ENCODE measurements around the gene APOO.
"Not testable (repeated sequence)": the region's sequence is repeated elsewhere in the genome, so short reads cannot be mapped to it uniquely, and the experiment has no call there.

Gene APOO

GRCh38 chrX:23901805-23902204 is 5.9 kb downstream of the APOO start:
- DNase-seq = peak; percentile 22

DNA sequence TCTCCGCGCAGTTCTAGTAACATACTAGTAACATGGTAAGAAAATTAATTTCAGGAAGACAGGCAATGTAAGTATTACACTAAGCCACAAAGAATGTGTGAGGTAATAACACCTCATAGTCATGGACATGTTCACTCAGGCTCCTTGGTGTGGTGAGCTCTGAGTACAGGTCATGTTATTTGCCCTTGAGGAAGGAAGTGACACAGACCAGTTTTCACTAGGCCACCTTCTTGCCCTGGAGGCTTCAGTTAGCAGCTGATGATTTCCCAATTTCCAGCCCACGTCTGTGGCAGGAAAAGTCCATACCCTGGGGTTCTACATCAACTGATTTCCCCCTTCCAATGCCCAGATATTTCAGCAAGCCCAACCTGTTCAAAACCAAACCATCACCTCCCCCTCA is 6.7 kb downstream of the APOO start:
- no peak for DNase-seq

GRCh38 chrX:23900220-23900797 is 7.4 kb downstream of the APOO start:
- DNase-seq = no peak

- DNase-seq = no peak
Measured at GRCh38 chrX:23898412-23898959, 9.3 kb downstream of the APOO start.

GRCh38 chrX:23896981-23897380 is 10.8 kb downstream of the APOO start:
- DNase-seq = no peak

- not testable (repeated sequence) for DNase-seq
Measured at GRCh38 chrX:23896539-23896938, 11.2 kb downstream of the APOO start.

DNA sequence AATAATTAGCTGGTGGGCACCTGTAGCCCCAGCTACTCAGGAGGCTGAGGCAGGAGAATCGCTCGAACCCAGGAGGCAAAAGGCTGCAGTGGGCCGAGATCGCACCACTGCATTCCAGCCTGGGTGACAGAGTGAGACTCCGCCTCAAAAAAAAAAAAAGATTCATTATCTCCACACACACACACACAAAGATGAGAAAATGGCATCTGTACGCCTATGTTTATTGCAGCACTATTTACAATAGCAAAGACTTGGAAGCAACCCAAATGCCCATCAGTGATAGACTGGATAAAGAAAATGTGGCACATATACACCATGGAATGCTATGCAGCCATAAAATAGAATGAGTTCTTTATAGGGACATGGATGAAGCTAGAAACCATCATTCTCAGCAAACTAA is 12.7 kb downstream of the APOO start:
- not testable (repeated sequence) for DNase-seq

DNA sequence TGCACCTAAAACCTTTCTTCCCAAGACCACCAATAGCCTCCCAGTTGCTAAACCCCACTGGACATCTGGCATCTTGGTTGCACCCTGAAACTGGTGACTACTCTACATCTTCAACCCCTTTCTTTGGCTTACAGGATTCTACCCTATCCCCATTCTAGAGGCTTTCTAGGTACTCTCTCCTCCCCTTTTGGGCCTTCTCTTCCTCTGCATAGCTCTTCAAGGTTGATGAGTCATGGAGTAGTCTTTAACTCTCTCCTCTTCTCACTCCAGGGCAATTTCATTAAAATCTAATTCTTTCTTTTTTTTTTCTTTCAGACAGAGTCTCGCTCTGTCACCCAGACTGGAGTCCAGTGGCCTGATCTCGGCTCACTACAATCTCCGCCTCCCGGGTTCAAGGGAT is 16.8 kb downstream of the APOO start:
- no peak for DNase-seq

DNA sequence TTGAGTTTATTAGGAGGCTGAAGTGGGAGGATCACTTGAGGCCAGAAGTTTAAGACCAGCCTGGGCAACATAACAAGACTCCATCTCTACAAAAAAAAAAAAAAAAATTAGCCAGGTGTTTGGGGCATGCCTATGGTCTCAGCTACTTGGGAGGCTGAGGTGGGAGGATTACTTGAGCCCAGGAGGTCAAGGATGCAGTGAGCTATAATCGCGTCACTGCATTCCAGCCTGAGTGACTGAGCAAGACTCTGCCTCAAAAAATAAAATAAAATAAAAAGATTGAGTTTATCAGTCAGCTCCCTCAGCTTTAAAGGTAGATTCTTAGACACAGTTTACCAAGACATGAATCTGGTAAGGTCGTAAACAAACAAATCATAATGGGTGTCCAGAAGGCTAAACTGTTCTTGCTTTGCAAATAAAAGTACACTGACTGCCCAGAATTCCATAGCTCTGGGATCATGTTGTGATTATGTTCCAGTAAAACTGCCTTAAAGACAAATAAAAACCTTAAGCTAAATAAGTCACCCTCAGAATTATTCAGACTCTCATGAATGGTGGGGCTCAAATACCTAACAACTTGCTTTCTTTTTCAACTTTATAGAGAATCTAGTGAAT is 18.7 kb downstream of the APOO start:
- DNase-seq = no peak

DNA sequence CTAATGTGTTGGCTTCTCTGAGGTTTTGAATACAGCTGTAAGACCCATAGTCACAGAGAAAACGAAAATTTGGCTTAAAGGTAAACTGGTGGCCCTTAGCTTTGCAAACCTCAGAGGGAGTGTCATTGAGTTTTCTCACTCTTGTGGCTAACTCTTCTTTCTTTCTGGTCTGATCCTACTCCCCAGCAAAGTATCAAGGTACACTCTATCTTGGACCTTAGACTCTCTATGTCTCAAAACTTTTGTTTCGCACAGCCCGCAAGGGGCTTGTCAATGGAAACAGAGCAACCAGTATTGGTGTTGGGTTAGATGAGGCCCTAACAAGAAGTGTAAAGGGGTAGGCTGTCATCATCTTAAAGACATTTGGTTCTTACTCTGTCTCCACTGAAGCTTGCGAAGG is 19.8 kb downstream of the APOO start:
- no peak for DNase-seq

- DNase-seq = no peak
Measured at GRCh38 chrX:23887451-23887850, 20.3 kb downstream of the APOO start.

GRCh38 chrX:23885803-23886202 is 21.9 kb downstream of the APOO start:
- DNase-seq = no peak

DNA sequence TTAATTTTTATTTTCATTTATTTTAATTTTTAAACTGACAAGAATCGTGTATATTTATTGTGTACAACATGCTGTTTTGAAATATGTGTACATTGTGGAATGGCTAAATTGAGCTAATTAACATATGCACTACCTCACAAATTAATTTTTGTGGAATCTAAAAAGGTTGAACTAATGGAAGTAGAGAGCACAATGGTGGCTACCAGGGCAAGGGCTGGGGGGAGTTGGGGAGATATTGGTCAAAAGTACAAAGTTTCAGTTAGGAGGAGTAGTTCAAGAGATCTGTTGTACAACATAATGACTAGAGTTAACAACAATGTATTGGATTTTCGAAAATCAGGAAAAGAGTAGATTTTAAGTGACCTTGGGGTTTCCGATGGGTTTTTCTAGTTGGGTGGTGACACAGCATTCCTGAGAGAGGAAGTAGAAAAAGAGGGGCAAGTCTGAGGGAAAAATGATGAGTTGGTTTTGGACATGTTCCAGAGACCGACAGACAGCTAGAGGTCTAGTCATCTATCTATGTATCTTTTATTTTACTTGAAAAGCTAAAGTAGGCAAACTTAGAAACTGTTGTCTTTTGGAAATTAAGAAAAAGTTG is 23.2 kb downstream of the APOO start:
- no peak for DNase-seq

DNA sequence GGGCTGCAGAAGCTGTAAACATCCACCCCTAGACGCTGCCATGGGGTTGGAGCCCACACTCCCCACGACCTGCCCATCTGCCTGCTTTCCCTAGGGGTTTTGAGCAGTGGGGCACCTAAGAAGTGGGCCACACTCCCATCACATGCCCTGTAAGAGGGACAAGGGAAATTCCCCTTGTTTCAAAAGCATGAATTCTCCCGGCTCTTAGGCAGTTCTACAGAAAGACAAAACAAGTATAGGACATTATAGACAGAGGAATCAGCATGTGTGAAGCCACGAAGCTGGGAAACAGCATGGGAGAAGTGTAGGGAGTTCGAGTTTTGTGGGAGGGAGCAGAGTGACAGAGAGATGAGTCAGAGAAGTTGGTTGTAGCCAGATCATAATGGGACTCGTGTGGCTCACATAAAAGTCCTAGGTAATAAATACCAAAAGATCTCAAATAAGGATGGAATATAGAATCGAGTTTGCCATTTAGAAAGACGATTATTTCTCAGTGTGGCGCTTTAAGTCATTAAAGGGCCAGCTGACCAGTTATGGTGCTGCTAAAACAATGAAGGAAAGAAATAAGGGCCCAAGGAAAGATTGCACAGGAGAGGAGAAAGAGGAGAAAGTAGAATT is 23.9 kb downstream of the APOO start:
- DNase-seq = no peak

- DNase-seq = no peak
Measured at GRCh38 chrX:23879380-23880090, 28.2 kb downstream of the APOO start.

- DNase-seq = no peak
Measured at GRCh38 chrX:23871905-23872546, 35.7 kb downstream of the APOO start.

GRCh38 chrX:23870041-23870440 is 37.7 kb downstream of the APOO start:
- DNase-seq = no peak

DNA sequence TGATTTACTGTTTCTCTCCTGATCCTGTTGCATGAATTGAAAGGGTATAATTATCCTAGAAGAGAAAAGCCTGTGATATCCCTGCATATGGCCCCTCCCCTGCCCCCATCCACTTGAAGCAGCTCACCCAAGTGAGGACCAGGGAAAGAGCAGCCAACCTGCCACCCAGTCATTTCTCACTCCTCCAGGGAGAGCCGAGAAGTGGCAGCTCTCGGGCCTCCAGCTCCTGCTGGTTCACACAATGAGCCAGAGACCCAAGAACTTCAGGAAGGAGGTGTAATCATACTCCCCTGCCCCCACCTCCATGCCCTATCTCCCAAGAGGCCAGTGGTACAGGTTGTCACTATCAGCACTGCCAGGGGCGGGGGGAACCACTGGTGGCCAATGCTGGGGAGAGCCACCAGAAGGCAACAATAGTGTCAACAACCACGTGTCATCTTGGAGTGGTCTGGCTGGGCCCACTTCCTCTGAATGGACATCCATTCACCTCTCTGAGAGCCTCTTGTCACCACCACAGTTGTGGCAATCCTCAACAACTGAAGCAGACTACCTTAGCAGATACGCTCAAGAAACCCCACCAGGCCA is 42.9 kb downstream of the APOO start:
- no peak for DNase-seq

DNA sequence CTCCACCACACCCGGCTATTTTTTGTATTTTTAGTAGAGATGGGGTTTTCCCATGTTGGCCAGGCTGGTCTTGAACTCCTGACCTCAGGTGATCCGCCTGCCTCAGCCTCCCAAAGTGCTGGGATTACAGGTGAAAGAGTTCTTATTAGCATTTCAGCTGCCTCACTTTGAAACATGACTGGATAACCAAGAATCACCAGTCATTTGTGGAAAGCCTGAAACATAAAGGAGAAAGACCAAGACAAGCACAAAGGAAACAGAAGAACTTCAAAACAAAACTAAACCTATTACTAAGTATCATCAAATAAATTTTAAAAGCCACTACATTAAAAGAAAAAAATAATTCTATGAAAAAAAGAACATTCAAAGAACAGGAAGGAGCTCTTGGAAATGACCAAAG is 45.8 kb downstream of the APOO start:
- not testable (repeated sequence) for DNase-seq

DNA sequence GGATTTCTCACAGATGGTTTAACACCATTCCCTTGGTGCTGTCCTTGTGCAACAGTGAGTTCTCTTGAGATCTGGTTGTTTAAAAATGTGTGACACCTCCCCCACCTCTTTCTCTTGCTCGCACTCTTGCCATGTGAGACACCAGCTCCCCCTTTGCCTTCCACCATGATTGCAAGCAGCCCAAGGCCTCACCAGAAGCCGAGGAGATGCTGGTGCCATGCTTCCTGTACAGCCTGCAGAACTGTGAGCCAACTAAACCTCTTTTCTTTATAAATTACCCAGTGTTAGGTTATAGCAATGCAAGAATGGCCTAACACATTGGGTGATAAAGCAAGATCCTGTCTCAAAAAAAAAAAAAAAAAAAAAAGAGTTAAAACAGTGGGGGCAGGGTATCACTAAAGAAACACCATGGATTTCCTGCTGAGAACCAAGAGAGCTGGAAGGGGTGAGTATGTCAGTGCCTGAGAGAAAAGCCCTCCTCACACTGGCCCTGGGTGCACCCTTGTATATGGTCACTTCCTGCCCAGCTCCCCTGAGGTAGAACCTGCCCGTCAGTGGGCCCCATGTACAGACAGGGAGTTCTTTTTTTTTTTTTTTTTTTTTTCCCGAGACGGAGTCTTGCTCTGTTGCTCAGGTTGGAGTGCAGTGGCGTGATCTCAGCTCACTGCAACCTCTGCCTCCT is 46.4 kb downstream of the APOO start:
- DNase-seq = no peak

DNA sequence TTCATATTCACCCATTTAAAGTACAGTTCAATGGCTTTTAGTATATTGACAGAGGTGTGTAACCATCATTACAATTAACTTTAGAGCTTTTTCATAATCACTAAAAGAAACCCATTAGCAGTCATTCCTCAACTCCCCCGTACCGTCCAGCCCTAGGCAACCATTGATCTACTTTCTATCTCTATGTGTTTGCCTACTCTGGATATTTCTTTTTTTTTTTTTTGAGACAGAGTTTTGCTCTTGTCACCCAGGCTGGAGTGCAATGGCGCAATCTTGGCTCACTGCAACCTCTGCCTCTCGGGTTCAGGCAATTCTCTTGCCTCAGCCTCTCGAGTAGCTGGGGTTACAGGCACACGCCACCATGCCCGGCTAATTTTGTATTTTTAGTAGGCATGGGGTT is 48.5 kb downstream of the APOO start:
- not testable (repeated sequence) for DNase-seq

DNA sequence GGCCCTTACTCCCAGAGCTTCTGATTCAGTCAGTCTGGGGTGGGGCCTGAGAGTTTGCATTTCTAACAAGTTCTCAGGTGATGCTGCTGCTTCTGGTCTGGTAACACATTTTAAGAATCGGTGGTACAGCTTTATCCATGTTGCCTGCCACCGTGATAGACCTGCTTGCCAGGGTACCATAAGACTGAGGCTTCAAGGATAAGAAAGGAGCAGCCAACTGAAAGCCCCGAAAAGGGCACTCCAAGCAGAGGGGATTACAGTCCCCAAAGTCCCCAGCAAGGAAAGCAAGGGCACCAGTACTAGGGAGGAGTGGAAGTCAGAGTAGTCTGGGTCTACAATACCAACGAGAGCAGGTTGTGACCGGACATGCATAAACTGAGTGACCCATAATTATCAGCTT is 49.8 kb downstream of the APOO start:
- no peak for DNase-seq
